Caco-2 (cell line): ENCODE data around the gene REEP3. TPM values are rescaled to one million over a fixed set of nuclear protein-coding genes. Genes with fewer than 3 reads are reported as not detected.
A peak's percentile ranks its signal among the peaks of the same experiment; 100 is the strongest.

Source experiments
- BruUV-seq: library from RNA; stranded (reverse); fragments of 400-500 nt; replicated peaks from 2 replicates; lab custom pipeline; 2021; lab: Mats Ljungman, UMichigan
- CTCF ChIA-PET: fragments of 300-600 bp; sonication (Branson Sonifier 250); formaldehyde crosslinking; loops from one replicate; lab custom pipeline; 2022; ENCODE audit warnings: antibody characterized with exemption; lab: Charles Lee
- POLR2A ChIA-PET: fragments of 300-600 bp; sonication (Branson Sonifier 250); formaldehyde crosslinking; loops from one replicate; lab custom pipeline; 2022; ENCODE audit warnings: antibody characterized with exemption; lab: Charles Lee
- DNase-seq, 2 experiments: peaks; one replicate each; pipeline versions ENCODE4 v3.0.0 to v3.0.0-alpha.2; 2020 to 2022
- H3K27me3 ChIP-seq: replicated peaks from 2 replicates; pipeline ENCODE4 v1.6.0; 2011; ENCODE audit warnings: low read length; ENCODE audit not compliant: control insufficient read depth, insufficient read depth
- H3K36me3 ChIP-seq: 2 replicates; pipeline ENCODE4 v1.5.1; 2011; ENCODE audit warnings: low read length; ENCODE audit not compliant: control insufficient read depth, insufficient read depth
- H3K4me1 ChIP-seq: fragments of 250-450 bp; sonication (Bioruptor Pico); 2 replicates; pipeline ENCODE4 v1.5.1; 2020; ENCODE audit warnings: mild to moderate bottlenecking
- H3K4me3 ChIP-seq: 2 replicates; pipeline ENCODE4 v1.5.1; 2011; ENCODE audit warnings: low read depth, mild to moderate bottlenecking, control low read depth, low read length
- H3K9me3 ChIP-seq: fragments of 250-450 bp; sonication (Bioruptor Pico); 2 replicates; pipeline ENCODE4 v1.5.1; 2020; ENCODE audit warnings: mild to moderate bottlenecking, moderate library complexity
- H3K27ac Mint-ChIP-seq: one replicate; pipeline ENCODE4 v1.8.0; 2022; ENCODE audit warnings: mixed read lengths; ENCODE audit not compliant: unreplicated experiment
- H3K27me3 Mint-ChIP-seq: one replicate; pipeline ENCODE4 v1.8.0; 2022; ENCODE audit warnings: mixed read lengths; ENCODE audit not compliant: insufficient read depth, unreplicated experiment
- H3K36me3 Mint-ChIP-seq: one replicate; pipeline ENCODE4 v1.8.0; 2022; ENCODE audit warnings: mild to moderate bottlenecking, mixed read lengths; ENCODE audit not compliant: insufficient read depth, unreplicated experiment
- H3K4me1 Mint-ChIP-seq: one replicate; pipeline ENCODE4 v1.8.0; 2022; ENCODE audit warnings: low read depth, mixed read lengths; ENCODE audit not compliant: unreplicated experiment
- H3K4me3 Mint-ChIP-seq: one replicate; pipeline ENCODE4 v1.8.0; 2022; ENCODE audit warnings: mild to moderate bottlenecking, moderate library complexity, mixed read lengths; ENCODE audit not compliant: unreplicated experiment
- H3K9me3 Mint-ChIP-seq: one replicate; pipeline ENCODE4 v1.8.0; 2022; ENCODE audit warnings: mixed read lengths; ENCODE audit not compliant: unreplicated experiment
- intact Hi-C: fragments of 100-400 bp; cut with micrococcal nuclease; formaldehyde crosslinking; loops from one replicate; pipeline ENCODE4 v1.10.0; 2022; ENCODE audit not compliant: unreplicated experiment
- total RNA-seq: library from RNA; stranded (reverse); gene quantifications from 2 replicates; pipeline ENCODE4 v1.2.3, GENCODE V29; 2022
- TF ChIP-seq, protein P1 (sequence below), 2 experiments: fragments of 200-600 bp in 1 of 2; IDR thresholded peaks; 1 replicate in 1 of 2; 2 replicates in 1 of 2; pipeline versions ENCODE4 v1.5.1 to v1.8.0; 2011 to 2022; ENCODE audit warnings: antibody characterized with exemption in 1 of 2, control low read depth in 1 of 2, inconsistent platforms in 1 of 2, low read depth in 1 of 2, low read length in 1 of 2, mild to moderate bottlenecking in 1 of 2, moderate library complexity in 1 of 2; ENCODE audit not compliant: insufficient read depth in 1 of 2, severe bottlenecking in 1 of 2, unreplicated experiment in 1 of 2

Gene REEP3
- total RNA-seq, 1 experiment from 2014 or later: 66.4 TPM

GRCh38 chr10:63502832-63503231 is 18.4 kb upstream of the REEP3 start:
- Mint-ChIP-seq H3K27me3 (no peaks in the 10 kb centered on the region), H3K27ac (no peak overlapping the region), H3K36me3 (peaks cover 16% of the 10 kb centered on the region), H3K9me3 (no peaks in the 10 kb centered on the region), H3K4me1 (peaks cover 49% of the 10 kb centered on the region), H3K4me3 (no peak overlapping the region)
- TF ChIP-seq, protein P1, sequence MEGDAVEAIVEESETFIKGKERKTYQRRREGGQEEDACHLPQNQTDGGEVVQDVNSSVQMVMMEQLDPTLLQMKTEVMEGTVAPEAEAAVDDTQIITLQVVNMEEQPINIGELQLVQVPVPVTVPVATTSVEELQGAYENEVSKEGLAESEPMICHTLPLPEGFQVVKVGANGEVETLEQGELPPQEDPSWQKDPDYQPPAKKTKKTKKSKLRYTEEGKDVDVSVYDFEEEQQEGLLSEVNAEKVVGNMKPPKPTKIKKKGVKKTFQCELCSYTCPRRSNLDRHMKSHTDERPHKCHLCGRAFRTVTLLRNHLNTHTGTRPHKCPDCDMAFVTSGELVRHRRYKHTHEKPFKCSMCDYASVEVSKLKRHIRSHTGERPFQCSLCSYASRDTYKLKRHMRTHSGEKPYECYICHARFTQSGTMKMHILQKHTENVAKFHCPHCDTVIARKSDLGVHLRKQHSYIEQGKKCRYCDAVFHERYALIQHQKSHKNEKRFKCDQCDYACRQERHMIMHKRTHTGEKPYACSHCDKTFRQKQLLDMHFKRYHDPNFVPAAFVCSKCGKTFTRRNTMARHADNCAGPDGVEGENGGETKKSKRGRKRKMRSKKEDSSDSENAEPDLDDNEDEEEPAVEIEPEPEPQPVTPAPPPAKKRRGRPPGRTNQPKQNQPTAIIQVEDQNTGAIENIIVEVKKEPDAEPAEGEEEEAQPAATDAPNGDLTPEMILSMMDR (IDR thresholded peaks at IDR 0.05; ENCODE audit: insufficient read depth in 1 of 2, low read depth in 1 of 2, low read length in 1 of 2, severe bottlenecking in 1 of 2, unreplicated experiment in 1 of 2): no peak
- Histone ChIP-seq H3K4me1 (peaks cover 32% of the 10 kb centered on the region), H3K4me3 (no peak overlapping the region), H3K9me3 (no peaks in the 10 kb centered on the region; the same call in 1 of the 2 replicates), H3K27me3 (no peaks in the 10 kb centered on the region), H3K36me3 (no peaks in the 10 kb centered on the region)
- DNase-seq: no peak
- POLR2A ChIA-PET: no interaction called here
- BruUV-seq: no TSS peak
- CTCF ChIA-PET: interaction anchor here (0.7 kb wide), 1 partner anchor 208 kb away, joined by 7 read pairs; no protein-coding TSS in a partner anchor
- intact Hi-C loops: no loop called here

DNA sequence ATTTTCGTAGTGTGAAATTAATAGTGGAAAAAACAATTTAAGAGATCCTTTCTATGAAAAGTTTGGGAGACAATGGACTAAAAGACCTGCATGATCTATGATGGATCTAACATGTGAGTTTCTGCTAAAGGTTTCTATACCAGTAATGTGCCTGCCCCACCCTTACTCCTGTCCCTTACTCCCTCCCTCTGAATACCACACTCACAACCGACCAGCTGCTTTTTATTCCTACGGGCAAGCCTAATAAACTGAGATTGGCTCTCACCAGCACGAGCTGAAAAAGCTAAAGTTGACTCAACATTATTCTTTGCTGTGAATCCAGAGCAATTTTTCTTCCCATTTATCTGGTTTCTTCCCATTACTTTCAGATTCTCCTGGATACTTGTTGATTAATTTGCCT is 17.8 kb upstream of the REEP3 start:
- TF ChIP-seq, protein P1 (IDR thresholded peaks at IDR 0.05; ENCODE audit: insufficient read depth in 1 of 2, low read depth in 1 of 2, low read length in 1 of 2, severe bottlenecking in 1 of 2, unreplicated experiment in 1 of 2): no peak
- no TSS peak for BruUV-seq
- Histone ChIP-seq H3K4me3 (no peak overlapping the region), H3K36me3 (no peaks in the 10 kb centered on the region), H3K27me3 (no peaks in the 10 kb centered on the region), H3K9me3 (peaks cover 3% of the 10 kb centered on the region; the same call in 1 of the 2 replicates), H3K4me1 (peaks cover 32% of the 10 kb centered on the region)
- Mint-ChIP-seq H3K36me3 (peaks cover 16% of the 10 kb centered on the region), H3K4me3 (no peak overlapping the region), H3K9me3 (no peaks in the 10 kb centered on the region), H3K27ac (peak overlapping the region; percentile 43), H3K27me3 (no peaks in the 10 kb centered on the region), H3K4me1 (peaks cover 49% of the 10 kb centered on the region)
- intact Hi-C loops: no loop called here
- ChIA-PET POLR2A (no interaction called here), CTCF (no interaction called here)
- DNase-seq: no peak

DNA sequence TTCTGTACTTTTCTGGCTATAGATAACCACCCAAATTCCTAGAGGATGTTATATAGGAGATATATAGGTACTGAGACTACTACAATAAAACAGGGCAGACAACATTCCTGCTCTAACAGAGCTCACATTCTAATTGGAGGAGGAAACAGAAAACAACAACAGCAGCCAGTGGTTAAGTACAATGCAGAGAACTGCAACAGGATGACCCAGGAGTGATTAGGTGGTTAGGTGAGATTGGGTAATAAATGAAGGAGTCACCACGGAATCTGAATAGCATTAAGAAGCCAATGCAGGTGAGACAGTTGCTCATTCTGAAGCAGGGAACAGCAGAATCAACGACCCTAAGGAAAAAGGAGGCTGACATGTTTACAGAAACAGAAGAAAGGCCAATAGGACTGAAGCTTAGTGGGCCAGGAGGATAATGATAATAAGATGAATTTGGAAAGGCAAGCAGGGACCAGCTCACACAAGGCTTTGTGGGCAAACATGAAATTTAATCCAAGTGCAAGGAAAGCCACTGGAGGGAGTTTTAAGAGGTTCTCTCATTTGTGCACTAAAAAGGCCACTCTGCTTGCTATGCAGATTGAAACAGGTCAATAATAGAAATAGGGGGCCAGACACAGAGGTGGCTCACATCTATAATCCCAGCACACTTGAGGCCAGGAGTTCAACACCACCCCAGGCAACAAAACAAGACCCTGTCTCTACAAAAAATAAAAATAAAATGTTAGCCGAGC is 16.9 kb upstream of the REEP3 start:
- intact Hi-C loops: no loop called here
- H3K9me3 ChIP-seq: peaks cover 7% of the 10 kb centered on the region; the same call in 1 of the 2 replicates
- no peaks in the 10 kb centered on the region for H3K9me3 Mint-ChIP-seq
- TF ChIP-seq, protein P1 (IDR thresholded peaks at IDR 0.05; ENCODE audit: insufficient read depth in 1 of 2, low read depth in 1 of 2, low read length in 1 of 2, severe bottlenecking in 1 of 2, unreplicated experiment in 1 of 2): no peak
- no TSS peak for BruUV-seq
- ChIA-PET CTCF (interaction anchor here (0.6 to 1.5 kb wide), 3 partner anchors 49 to 337 kb away, joined by 4 read pairs; no protein-coding TSS in a partner anchor), POLR2A (interaction anchor here (0.7 kb wide), 1 partner anchor 25 kb away, joined by 6 read pairs; no protein-coding TSS in a partner anchor)
- no peaks in the 10 kb centered on the region for H3K27me3 Mint-ChIP-seq
- peak overlapping the region; percentile 11 for H3K4me3 Mint-ChIP-seq
- H3K36me3 ChIP-seq: no peaks in the 10 kb centered on the region
- peaks cover 40% of the 10 kb centered on the region for H3K4me1 Mint-ChIP-seq
- H3K27me3 ChIP-seq: no peaks in the 10 kb centered on the region
- peaks cover 32% of the 10 kb centered on the region for H3K4me1 ChIP-seq
- peak overlapping the region; percentile 43 for H3K27ac Mint-ChIP-seq
- H3K4me3 ChIP-seq: no peak overlapping the region
- peak in 1 of 2 experiments; percentile 40 for DNase-seq
- H3K36me3 Mint-ChIP-seq: peaks cover 16% of the 10 kb centered on the region
